GM12865 (cell line): ENCODE results near the gene OR52M1.

ENCODE experiments used
- DNase-seq: peaks from one replicate; pipeline ENCODE4 v3.0.0; 2010; ENCODE audit warnings: low read depth
- H3K4me3 ChIP-seq: 2 replicates; pipeline ENCODE4 v1.5.1; 2011; ENCODE audit warnings: mild to moderate bottlenecking, low read depth, low read length, control low read depth
- CTCF ChIP-seq: IDR thresholded peaks from 2 replicates; pipeline ENCODE4 v1.5.1; 2011; ENCODE audit warnings: low read length, control low read depth, low read depth, inconsistent platforms; ENCODE audit not compliant: insufficient read depth; ENCODE audit errors: missing control alignments

OR52M1 gene

GRCh38 chr11:4544891-4545290, at the start of gene OR52M1:
Gene OR52M1 (plus strand): TSS chr11:4545191. CDS start chr11:4545191, 0 bp downstream.
- no peak within 1 kb of the TSS for H3K4me3 ChIP-seq
- TF ChIP-seq CTCF, result no peak
- no peak for DNase-seq

- TF ChIP-seq CTCF, result no peak
- DNase-seq, result no peak
- H3K4me3 ChIP-seq, result no peak overlapping the region
These were observed 49.5 kb upstream of the OR52M1 start for GRCh38 chr11:4495487-4495886.

- H3K4me3 ChIP-seq, result no peak overlapping the region
- no peak for TF ChIP-seq CTCF
- DNase-seq, result no peak
These were observed 49.0 kb upstream of the OR52M1 start for GRCh38 chr11:4495986-4496385.

DNA sequence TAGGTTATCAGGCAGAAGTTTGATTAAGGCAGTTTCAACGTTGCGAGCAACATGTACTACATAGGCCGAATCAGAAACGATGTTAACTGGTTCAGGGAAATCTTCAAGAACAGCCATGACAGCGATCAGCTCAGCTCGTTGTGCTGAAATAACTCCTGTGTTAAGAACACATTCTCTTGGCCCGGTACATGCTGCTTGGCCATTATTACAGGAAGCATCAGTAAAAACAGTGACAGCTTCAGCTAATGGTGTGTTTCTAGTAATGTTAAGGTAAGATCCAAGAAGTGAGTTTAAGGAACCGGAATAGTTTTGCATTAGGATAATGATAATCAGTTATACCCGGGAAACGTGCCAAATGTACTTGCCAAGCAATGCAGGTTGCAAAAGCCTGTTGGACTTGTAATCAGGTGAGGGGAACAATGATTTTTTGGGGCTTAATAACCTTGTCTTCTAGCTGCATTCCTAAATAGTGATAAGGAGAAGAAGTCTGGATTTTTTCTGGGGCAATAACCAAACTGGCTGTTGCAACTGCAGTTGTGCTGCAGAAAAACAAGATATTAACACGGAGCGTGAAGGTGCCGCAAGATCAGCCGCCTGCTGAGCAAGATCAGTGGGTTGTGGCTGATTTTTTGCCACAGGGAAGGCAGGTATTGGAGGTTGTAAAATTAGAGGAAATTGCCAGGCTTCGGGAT, 48.3 kb upstream of the OR52M1 start:
- no peak for TF ChIP-seq CTCF
- H3K4me3 ChIP-seq, result no peak overlapping the region
- DNase-seq, result no peak

- TF ChIP-seq CTCF, result no peak
- DNase-seq, result no peak
- no peak overlapping the region for H3K4me3 ChIP-seq
These were observed 36.1 kb upstream of the OR52M1 start for GRCh38 chr11:4508886-4509285.

DNA sequence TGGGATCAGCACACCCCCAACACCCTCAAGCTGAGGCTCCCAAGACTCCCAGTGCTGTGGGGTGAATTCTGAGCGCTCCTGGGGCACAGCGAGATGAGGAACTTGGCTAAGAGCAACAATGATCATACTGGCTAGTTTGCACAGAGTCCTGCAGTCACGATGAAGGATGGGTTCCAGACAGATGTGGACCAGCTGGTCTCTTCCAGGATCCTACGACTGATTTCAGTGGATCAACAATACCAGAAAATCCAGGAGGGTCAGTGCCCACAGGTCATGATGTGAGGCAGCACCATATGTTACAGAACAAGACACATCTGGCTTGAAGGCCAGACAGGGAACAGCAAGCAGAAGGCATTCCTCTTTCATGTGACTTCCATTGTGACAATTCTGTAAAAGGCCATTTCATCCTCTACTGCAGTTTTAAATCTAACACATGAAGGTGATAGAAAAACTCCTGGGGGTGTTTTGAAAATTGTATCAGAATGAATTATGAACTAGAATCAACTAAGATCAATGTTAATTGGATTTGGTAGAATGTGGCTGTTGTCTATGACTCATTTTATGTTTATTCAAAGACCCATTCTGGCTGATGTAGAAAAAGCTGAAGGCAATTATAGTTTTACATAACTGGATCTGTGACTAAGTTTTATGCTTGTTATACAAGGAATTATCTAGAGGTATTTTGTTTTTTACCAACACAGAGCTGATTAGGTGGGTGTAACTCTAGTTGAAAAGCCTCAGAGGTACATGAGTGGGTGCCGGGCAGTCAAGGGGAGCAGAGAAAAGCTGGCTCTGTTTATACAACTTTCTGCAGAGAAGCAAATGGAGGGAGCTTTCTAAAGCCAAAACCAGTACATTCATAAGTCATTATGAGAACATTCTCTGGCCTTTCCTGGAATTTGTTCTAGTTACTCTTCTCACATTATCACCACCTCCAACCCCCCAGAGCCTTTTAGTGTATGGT, 33.4 kb upstream of the OR52M1 start:
- no peak overlapping the region for H3K4me3 ChIP-seq
- DNase-seq, result no peak
- no peak for TF ChIP-seq CTCF
